Thymus (tissue), 11 donors: ENCODE measurements around the gene RAET1G. TPM values are rescaled to one million over a fixed set of nuclear protein-coding genes. Genes with fewer than 3 reads are reported as not detected.
"Not testable (repeated sequence)": the region's sequence is repeated elsewhere in the genome, so short reads cannot be mapped to it uniquely, and the experiment has no call there.

Experiments used
- DNase-seq, 9 donors: peaks; one replicate each; pipeline ENCODE4 v3.0.0-alpha.2; 2013; ENCODE audit warnings: low spot score in 9 of 9, low read depth in 6 of 9, missing footprints in 1 of 9
- H3K27ac ChIP-seq, 2 donors: one replicate each; pipeline ENCODE4 v1.5.1; 2013; ENCODE audit warnings: control low read depth in 1 of 2, low read depth in 1 of 2, low read length in 1 of 2, mild to moderate bottlenecking in 1 of 2, moderate library complexity in 1 of 2
- H3K27me3 ChIP-seq, 2 donors: one replicate each; pipeline ENCODE4 v1.5.1; 2013; ENCODE audit warnings: low read length in 1 of 2; ENCODE audit not compliant: control insufficient read depth in 2 of 2, insufficient read depth in 1 of 2
- H3K36me3 ChIP-seq, 2 donors: one replicate each; pipeline ENCODE4 v1.5.1; 2013; ENCODE audit warnings: low read length in 1 of 2, mild to moderate bottlenecking in 1 of 2, moderate library complexity in 1 of 2; ENCODE audit not compliant: control insufficient read depth in 2 of 2, insufficient read depth in 2 of 2
- H3K4me1 ChIP-seq, 2 donors: one replicate each; pipeline ENCODE4 v1.5.1; 2013; ENCODE audit warnings: low read length in 2 of 2; ENCODE audit not compliant: control insufficient read depth in 2 of 2, insufficient read depth in 2 of 2
- H3K4me3 ChIP-seq, 2 donors: one replicate each; pipeline ENCODE4 v1.5.1; 2013; ENCODE audit warnings: low read length in 2 of 2, control low read depth in 1 of 2, mild to moderate bottlenecking in 1 of 2
- H3K9me3 ChIP-seq, 2 donors: one replicate each; pipeline ENCODE4 v1.5.1; 2013; ENCODE audit warnings: low read length in 1 of 2, mild to moderate bottlenecking in 1 of 2; ENCODE audit not compliant: control insufficient read depth in 2 of 2, insufficient read depth in 1 of 2
- WGBS: extraction: QIAGEN DNeasy Blood & Tissue Kit; methylation state at CpG from one replicate; pipeline ENCODE4 v1.1.7; 2013; 5-methylcytosine and 5-hydroxymethylcytosine counted together
- polyA plus RNA-seq: library from polyadenylated mRNA; stranded (reverse); fragments of 200-250 nt; gene quantifications from one replicate; pipeline ENCODE4 v1.2.3, GENCODE V29; 2013
- total RNA-seq: library from RNA; stranded (reverse); fragments of 120-200 nt; gene quantifications from one replicate; pipeline ENCODE4 v1.2.4, GENCODE V29; 2013
- donor health status: healthy.

RAET1G gene
- total and polyA plus RNA-seq, 2 donors, result 0.64 TPM; not detected in 1

- not testable (repeated sequence) for H3K27ac ChIP-seq, H3K9me3 ChIP-seq, DNase-seq, H3K36me3 ChIP-seq, H3K4me1 ChIP-seq, H3K4me3 ChIP-seq
- peaks cover 29 to 87% of the 10 kb centered on the region in 2 donors for H3K27me3 ChIP-seq
- 11% methylated on average over 13 of the region's 21 CpGs for WGBS
Measured at GRCh38 chr6:149954984-149955653, 32.2 kb upstream of the RAET1G start.

- H3K9me3 ChIP-seq, H3K27ac ChIP-seq, H3K4me3 ChIP-seq, H3K4me1 ChIP-seq, H3K36me3 ChIP-seq, DNase-seq: not testable (repeated sequence)
- peaks cover 29 to 87% of the 10 kb centered on the region in 2 donors for H3K27me3 ChIP-seq
- WGBS, result 8% methylated on average over 46 of the region's 53 CpGs
Measured at GRCh38 chr6:149954328-149954983, 31.5 kb upstream of the RAET1G start.

GRCh38 chr6:149953934-149954327, 31.0 kb upstream of the RAET1G start:
- H3K27me3 ChIP-seq, result peaks cover 29 to 87% of the 10 kb centered on the region in 2 donors
- H3K36me3 ChIP-seq, DNase-seq, H3K27ac ChIP-seq, H3K4me3 ChIP-seq, H3K4me1 ChIP-seq, H3K9me3 ChIP-seq: not testable (repeated sequence)
- 8% methylated on average over 4 of the region's 10 CpGs for WGBS

GRCh38 chr6:149953390-149953789, 30.5 kb upstream of the RAET1G start:
- not testable (repeated sequence) for H3K9me3 ChIP-seq, H3K4me1 ChIP-seq, H3K4me3 ChIP-seq, H3K36me3 ChIP-seq, DNase-seq, H3K27ac ChIP-seq
- H3K27me3 ChIP-seq, result peaks cover 29 to 88% of the 10 kb centered on the region in 2 donors
- 25% methylated on average over 2 of the region's 2 CpGs for WGBS

- DNase-seq, result no peak
- H3K9me3 ChIP-seq, result no peaks in the 10 kb centered on the region
- H3K4me3 ChIP-seq, result no peak overlapping the region
- no peaks in the 10 kb centered on the region for H3K4me1 ChIP-seq
- WGBS, result 85% methylated on average over 3 of the region's 3 CpGs
- peaks cover 24 to 82% of the 10 kb centered on the region in 2 donors for H3K27me3 ChIP-seq
- H3K27ac ChIP-seq, result no peak overlapping the region
- no peaks in the 10 kb centered on the region for H3K36me3 ChIP-seq
Measured at GRCh38 chr6:149951626-149952025, 28.7 kb upstream of the RAET1G start.

GRCh38 chr6:149951096-149951495, 28.2 kb upstream of the RAET1G start:
- no peak overlapping the region for H3K4me3 ChIP-seq
- H3K9me3 ChIP-seq, result no peaks in the 10 kb centered on the region
- H3K4me1 ChIP-seq, result no peaks in the 10 kb centered on the region
- H3K36me3 ChIP-seq, result no peaks in the 10 kb centered on the region
- DNase-seq, result no peak
- 86% methylated on average over 9 of the region's 9 CpGs for WGBS
- H3K27me3 ChIP-seq, result peaks cover 24 to 82% of the 10 kb centered on the region in 2 donors
- H3K27ac ChIP-seq, result no peak overlapping the region

GRCh38 chr6:149950423-149950822, 27.5 kb upstream of the RAET1G start:
- no peaks in the 10 kb centered on the region for H3K9me3 ChIP-seq
- H3K4me3 ChIP-seq, result no peak overlapping the region
- no peak overlapping the region for H3K27ac ChIP-seq
- no peaks in the 10 kb centered on the region for H3K4me1 ChIP-seq
- DNase-seq, result no peak
- peaks cover 21 to 75% of the 10 kb centered on the region in 2 donors for H3K27me3 ChIP-seq
- WGBS, result 51% methylated on average over 8 of the region's 8 CpGs
- no peaks in the 10 kb centered on the region for H3K36me3 ChIP-seq

GRCh38 chr6:149948616-149949015, 25.7 kb upstream of the RAET1G start:
- Histone ChIP-seq H3K4me3 (no peak overlapping the region), H3K36me3 (no peaks in the 10 kb centered on the region), H3K9me3 (no peaks in the 10 kb centered on the region), H3K27ac (no peak overlapping the region), H3K4me1 (no peaks in the 10 kb centered on the region), H3K27me3 (peaks cover 19 to 62% of the 10 kb centered on the region in 2 donors)
- 91% methylated on average over 5 of the region's 5 CpGs for WGBS
- no peak for DNase-seq

- 79% methylated on average over 1 of the region's 1 CpG for WGBS
Measured at GRCh38 chr6:149948011-149948410, 25.1 kb upstream of the RAET1G start.

More at GRCh38 chr6:149948011-149948410, 25.1 kb upstream of the RAET1G start:
- DNase-seq, result no peak
- Histone ChIP-seq H3K27ac (no peak overlapping the region), H3K4me3 (no peak overlapping the region), H3K4me1 (no peaks in the 10 kb centered on the region), H3K27me3 (peaks cover 18 to 61% of the 10 kb centered on the region in 2 donors), H3K9me3 (no peaks in the 10 kb centered on the region), H3K36me3 (no peaks in the 10 kb centered on the region)
